SK-N-SH treated with all-trans-retinoic acid at 6 μM for 48 hours (cell line): ENCODE results near the gene RASSF5.

ENCODE experiments used
- ATAC-seq: fragments of 200-7000 bp; cut with Tn5 transposase; 3 replicates; pipeline ENCODE4 v1.9.1; 2020; ENCODE audit warnings: mild to moderate bottlenecking, moderate library complexity
- ARNTL ChIP-seq: fragments of 450-650 bp; formaldehyde crosslinking; IDR thresholded peaks from 2 replicates; pipeline ENCODE4 v1.5.0; 2020; ENCODE audit warnings: low read depth, mild to moderate bottlenecking, moderate library complexity, borderline replicate concordance
- BACH2 ChIP-seq: fragments of 250-450 bp; sonication (Bioruptor Pico); IDR thresholded peaks from 2 replicates; pipeline ENCODE4 v1.9.0; 2021; ENCODE audit warnings: mild to moderate bottlenecking, borderline replicate concordance
- CREB5 ChIP-seq: fragments of 250-450 bp; sonication (Bioruptor Pico); IDR thresholded peaks from 2 replicates; pipeline ENCODE4 v1.5.1; 2020; ENCODE audit warnings: low read depth, mild to moderate bottlenecking, moderate library complexity
- CSDC2 ChIP-seq: fragments of 250-450 bp; sonication (Bioruptor Pico); IDR thresholded peaks from 2 replicates; pipeline ENCODE4 v1.5.0; 2020; ENCODE audit warnings: mild to moderate bottlenecking, moderate library complexity
- ESRRG ChIP-seq: fragments of 250-450 bp; sonication (Bioruptor Pico); IDR thresholded peaks from 2 replicates; pipeline ENCODE4 v1.6.1; 2021; ENCODE audit warnings: mild to moderate bottlenecking
- GLIS3 ChIP-seq: fragments of 250-450 bp; sonication (Bioruptor Pico); IDR thresholded peaks from 2 replicates; pipeline ENCODE4 v1.5.0; 2020; ENCODE audit warnings: mild to moderate bottlenecking, moderate library complexity
- ISL1 ChIP-seq: fragments of 250-450 bp; sonication (Bioruptor Pico); IDR thresholded peaks from 2 replicates; pipeline ENCODE4 v2.1.2; 2022; ENCODE audit warnings: mild to moderate bottlenecking, moderate library complexity
- OSR1 ChIP-seq: fragments of 250-450 bp; sonication (Bioruptor Pico); IDR thresholded peaks from 2 replicates; pipeline ENCODE4 v1.8.0; 2022; ENCODE audit warnings: moderate library complexity, mild to moderate bottlenecking, inconsistent platforms
- PPARA ChIP-seq: fragments of 250-450 bp; sonication (Bioruptor Pico); IDR thresholded peaks from 2 replicates; pipeline ENCODE4 v1.5.0; 2020; ENCODE audit warnings: mild to moderate bottlenecking, borderline replicate concordance
- RARB ChIP-seq: fragments of 250-450 bp; sonication (Bioruptor Pico); IDR thresholded peaks from 2 replicates; pipeline ENCODE4 v1.8.0; 2021; ENCODE audit warnings: mild to moderate bottlenecking, moderate library complexity
- SNAI2 ChIP-seq: fragments of 250-450 bp; sonication (Bioruptor Pico); IDR thresholded peaks from 2 replicates; pipeline ENCODE4 v1.5.0; 2020; ENCODE audit warnings: mild to moderate bottlenecking, moderate library complexity
- TCF4 ChIP-seq: fragments of 250-450 bp; sonication (Bioruptor Pico); IDR thresholded peaks from 2 replicates; pipeline ENCODE4 v1.8.0; 2021; ENCODE audit warnings: mild to moderate bottlenecking, moderate library complexity, borderline replicate concordance
- TOX ChIP-seq: fragments of 250-450 bp; sonication (Bioruptor Pico); IDR thresholded peaks from 2 replicates; pipeline ENCODE4 v1.8.0; 2021; ENCODE audit warnings: mild to moderate bottlenecking, moderate library complexity, borderline replicate concordance
- ZC3H10 ChIP-seq: fragments of 250-450 bp; sonication (Bioruptor Pico); IDR thresholded peaks from 2 replicates; pipeline ENCODE4 v1.5.1; 2021; ENCODE audit warnings: mild to moderate bottlenecking, moderate library complexity
- ZFP3 ChIP-seq: fragments of 250-450 bp; sonication (Bioruptor Pico); IDR thresholded peaks from 2 replicates; pipeline ENCODE4 v1.5.0; 2020; ENCODE audit warnings: mild to moderate bottlenecking, moderate library complexity
- ZFP30 ChIP-seq: fragments of 450-650 bp; formaldehyde crosslinking; IDR thresholded peaks from 2 replicates; pipeline ENCODE4 v1.5.0; 2022; ENCODE audit warnings: mild to moderate bottlenecking, moderate library complexity
- ZNF565 ChIP-seq: fragments of 450-650 bp; formaldehyde crosslinking; conservative IDR thresholded peaks from 2 replicates; pipeline ENCODE4 v1.5.0; 2020; ENCODE audit warnings: low read depth, mild to moderate bottlenecking, moderate library complexity
- ZNF70 ChIP-seq: fragments of 450-650 bp; formaldehyde crosslinking; IDR thresholded peaks from 2 replicates; pipeline ENCODE4 v1.5.0; 2020; ENCODE audit warnings: mild to moderate bottlenecking, moderate library complexity
- ZNF8 ChIP-seq: fragments of 450-650 bp; formaldehyde crosslinking; IDR thresholded peaks from 2 replicates; pipeline ENCODE4 v1.5.0; 2020; ENCODE audit warnings: mild to moderate bottlenecking, moderate library complexity
- TF ChIP-seq, protein P1 (sequence below): fragments of 250-450 bp; sonication (Bioruptor Pico); IDR thresholded peaks from 2 replicates; pipeline ENCODE4 v1.8.0; 2021; ENCODE audit warnings: low read depth, mild to moderate bottlenecking, moderate library complexity, borderline replicate concordance
- TF ChIP-seq, protein P2 (sequence below): fragments of 250-450 bp; sonication (Bioruptor Pico); IDR thresholded peaks from 2 replicates; pipeline ENCODE4 v1.5.0; 2020; ENCODE audit warnings: mild to moderate bottlenecking, moderate library complexity
- TF ChIP-seq, protein P3 (sequence below): fragments of 250-450 bp; sonication (Bioruptor Pico); IDR thresholded peaks from 2 replicates; pipeline ENCODE4 v1.5.1; 2021; ENCODE audit warnings: mild to moderate bottlenecking, moderate library complexity
- TF ChIP-seq, protein P4 (sequence below): fragments of 250-450 bp; sonication (Bioruptor Pico); IDR thresholded peaks from 2 replicates; pipeline ENCODE4 v1.8.0; 2020; ENCODE audit warnings: mild to moderate bottlenecking, moderate library complexity, borderline replicate concordance

The RASSF5 gene

DNA sequence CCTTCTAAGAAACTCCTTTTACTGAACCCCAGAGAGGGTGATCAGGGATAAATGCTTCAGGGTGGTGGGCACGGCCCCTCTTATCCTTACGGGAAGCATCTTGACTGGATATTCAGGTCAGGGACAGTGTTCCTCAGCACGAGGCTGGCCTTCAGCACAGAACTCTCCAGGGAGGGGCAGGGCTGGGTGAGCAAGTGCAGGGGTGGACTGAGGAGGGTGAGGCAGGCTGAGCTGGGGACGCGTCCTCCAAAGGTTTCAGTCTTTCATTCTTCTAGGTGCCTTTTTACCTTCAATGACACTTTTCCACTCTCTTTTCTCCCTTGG is 52.3 kb downstream of the RASSF5 start (continued):
- TF ChIP-seq ARNTL (CRISPR knock-in tag) (no peak), ZFP3 (CRISPR knock-in tag) (no peak), ZC3H10 (CRISPR knock-in tag) (no peak)

DNA sequence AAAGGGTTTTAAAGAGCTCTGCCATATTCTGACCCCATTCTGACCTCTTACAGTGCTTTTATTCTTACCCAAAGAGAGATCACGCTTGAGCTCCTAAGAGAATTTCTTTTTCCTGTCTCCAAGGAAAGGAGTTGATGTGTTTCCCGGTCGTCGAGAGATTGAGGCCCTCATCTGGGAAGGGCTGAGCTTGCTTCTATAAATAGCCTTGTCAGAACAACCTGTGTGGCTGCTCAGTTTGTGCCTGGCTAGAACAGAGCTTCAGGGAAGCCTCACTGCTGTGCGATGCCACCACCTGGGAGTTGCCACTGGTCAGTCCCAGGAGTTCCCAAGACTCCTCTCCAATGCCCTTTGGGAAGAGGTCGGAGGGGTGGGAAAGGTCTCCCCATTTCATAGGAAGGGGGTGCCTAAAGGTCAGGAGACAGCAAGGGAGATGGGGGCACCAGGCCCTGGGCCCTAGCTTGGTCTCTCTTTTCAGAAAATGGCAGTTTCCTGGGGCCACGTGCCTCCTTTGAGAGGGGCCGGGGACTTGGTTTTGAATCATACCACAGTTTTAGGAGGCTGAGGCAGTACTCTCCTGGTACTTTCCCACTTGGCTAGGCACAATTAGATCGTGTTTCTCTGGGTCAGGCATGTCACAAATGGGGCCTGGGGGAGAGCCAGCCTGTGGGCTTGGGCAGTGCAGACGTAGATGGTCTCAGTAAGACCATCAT is 52.8 kb downstream of the RASSF5 start:
- no peak for ATAC-seq
- TF ChIP-seq, protein P1, sequence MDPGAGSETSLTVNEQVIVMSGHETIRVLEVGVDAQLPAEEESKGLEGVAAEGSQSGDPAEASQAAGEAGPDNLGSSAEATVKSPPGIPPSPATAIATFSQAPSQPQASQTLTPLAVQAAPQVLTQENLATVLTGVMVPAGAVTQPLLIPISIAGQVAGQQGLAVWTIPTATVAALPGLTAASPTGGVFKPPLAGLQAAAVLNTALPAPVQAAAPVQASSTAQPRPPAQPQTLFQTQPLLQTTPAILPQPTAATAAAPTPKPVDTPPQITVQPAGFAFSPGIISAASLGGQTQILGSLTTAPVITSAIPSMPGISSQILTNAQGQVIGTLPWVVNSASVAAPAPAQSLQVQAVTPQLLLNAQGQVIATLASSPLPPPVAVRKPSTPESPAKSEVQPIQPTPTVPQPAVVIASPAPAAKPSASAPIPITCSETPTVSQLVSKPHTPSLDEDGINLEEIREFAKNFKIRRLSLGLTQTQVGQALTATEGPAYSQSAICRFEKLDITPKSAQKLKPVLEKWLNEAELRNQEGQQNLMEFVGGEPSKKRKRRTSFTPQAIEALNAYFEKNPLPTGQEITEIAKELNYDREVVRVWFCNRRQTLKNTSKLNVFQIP = no peak

GRCh38 chr1:206563367-206564207 is 56.3 kb downstream of the RASSF5 start:
- ATAC-seq = no peak
- no peak for TF ChIP-seq ZNF70
- no peak for TF ChIP-seq ZFP3 (CRISPR knock-in tag)
- no peak for TF ChIP-seq BACH2 (CRISPR knock-in tag)
- TF ChIP-seq, protein P2, sequence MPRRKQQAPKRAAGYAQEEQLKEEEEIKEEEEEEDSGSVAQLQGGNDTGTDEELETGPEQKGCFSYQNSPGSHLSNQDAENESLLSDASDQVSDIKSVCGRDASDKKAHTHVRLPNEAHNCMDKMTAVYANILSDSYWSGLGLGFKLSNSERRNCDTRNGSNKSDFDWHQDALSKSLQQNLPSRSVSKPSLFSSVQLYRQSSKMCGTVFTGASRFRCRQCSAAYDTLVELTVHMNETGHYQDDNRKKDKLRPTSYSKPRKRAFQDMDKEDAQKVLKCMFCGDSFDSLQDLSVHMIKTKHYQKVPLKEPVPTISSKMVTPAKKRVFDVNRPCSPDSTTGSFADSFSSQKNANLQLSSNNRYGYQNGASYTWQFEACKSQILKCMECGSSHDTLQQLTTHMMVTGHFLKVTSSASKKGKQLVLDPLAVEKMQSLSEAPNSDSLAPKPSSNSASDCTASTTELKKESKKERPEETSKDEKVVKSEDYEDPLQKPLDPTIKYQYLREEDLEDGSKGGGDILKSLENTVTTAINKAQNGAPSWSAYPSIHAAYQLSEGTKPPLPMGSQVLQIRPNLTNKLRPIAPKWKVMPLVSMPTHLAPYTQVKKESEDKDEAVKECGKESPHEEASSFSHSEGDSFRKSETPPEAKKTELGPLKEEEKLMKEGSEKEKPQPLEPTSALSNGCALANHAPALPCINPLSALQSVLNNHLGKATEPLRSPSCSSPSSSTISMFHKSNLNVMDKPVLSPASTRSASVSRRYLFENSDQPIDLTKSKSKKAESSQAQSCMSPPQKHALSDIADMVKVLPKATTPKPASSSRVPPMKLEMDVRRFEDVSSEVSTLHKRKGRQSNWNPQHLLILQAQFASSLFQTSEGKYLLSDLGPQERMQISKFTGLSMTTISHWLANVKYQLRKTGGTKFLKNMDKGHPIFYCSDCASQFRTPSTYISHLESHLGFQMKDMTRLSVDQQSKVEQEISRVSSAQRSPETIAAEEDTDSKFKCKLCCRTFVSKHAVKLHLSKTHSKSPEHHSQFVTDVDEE (CRISPR knock-in tag) = no peak
- no peak for TF ChIP-seq CSDC2 (CRISPR knock-in tag)
- no peak for TF ChIP-seq TCF4 (CRISPR knock-in tag)
- no peak for TF ChIP-seq SNAI2 (CRISPR knock-in tag)
- no peak for TF ChIP-seq ZNF8
- no peak for TF ChIP-seq ARNTL (CRISPR knock-in tag)
- TF ChIP-seq CREB5 (CRISPR knock-in tag) = no peak
- TF ChIP-seq ZC3H10 (CRISPR knock-in tag) = no peak
- no peak for TF ChIP-seq RARB (CRISPR knock-in tag)
- TF ChIP-seq ESRRG (CRISPR knock-in tag) = no peak
- TF ChIP-seq GLIS3 (CRISPR knock-in tag) = no peak
- TF ChIP-seq TOX (CRISPR knock-in tag) = no peak
- TF ChIP-seq PPARA (CRISPR knock-in tag) = no peak
- TF ChIP-seq ZNF565 (CRISPR knock-in tag) = no peak
- TF ChIP-seq ZFP30 = no peak

GRCh38 chr1:206565995-206566394 is 58.7 kb downstream of the RASSF5 start:
- no peak for ATAC-seq
- TF ChIP-seq ISL1 (CRISPR knock-in tag) = no peak
- TF ChIP-seq, protein P1 = no peak
- TF ChIP-seq SNAI2 (CRISPR knock-in tag) = no peak
- TF ChIP-seq BACH2 (CRISPR knock-in tag) = no peak
- no peak for TF ChIP-seq PPARA (CRISPR knock-in tag)
- no peak for TF ChIP-seq OSR1
- TF ChIP-seq, protein P3, sequence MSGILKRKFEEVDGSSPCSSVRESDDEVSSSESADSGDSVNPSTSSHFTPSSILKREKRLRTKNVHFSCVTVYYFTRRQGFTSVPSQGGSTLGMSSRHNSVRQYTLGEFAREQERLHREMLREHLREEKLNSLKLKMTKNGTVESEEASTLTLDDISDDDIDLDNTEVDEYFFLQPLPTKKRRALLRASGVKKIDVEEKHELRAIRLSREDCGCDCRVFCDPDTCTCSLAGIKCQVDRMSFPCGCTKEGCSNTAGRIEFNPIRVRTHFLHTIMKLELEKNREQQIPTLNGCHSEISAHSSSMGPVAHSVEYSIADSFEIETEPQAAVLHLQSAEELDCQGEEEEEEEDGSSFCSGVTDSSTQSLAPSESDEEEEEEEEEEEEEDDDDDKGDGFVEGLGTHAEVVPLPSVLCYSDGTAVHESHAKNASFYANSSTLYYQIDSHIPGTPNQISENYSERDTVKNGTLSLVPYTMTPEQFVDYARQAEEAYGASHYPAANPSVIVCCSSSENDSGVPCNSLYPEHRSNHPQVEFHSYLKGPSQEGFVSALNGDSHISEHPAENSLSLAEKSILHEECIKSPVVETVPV (CRISPR knock-in tag) = no peak
- TF ChIP-seq CSDC2 (CRISPR knock-in tag) = no peak
- TF ChIP-seq ESRRG (CRISPR knock-in tag) = no peak
- no peak for TF ChIP-seq ZFP30
- TF ChIP-seq, protein P4, sequence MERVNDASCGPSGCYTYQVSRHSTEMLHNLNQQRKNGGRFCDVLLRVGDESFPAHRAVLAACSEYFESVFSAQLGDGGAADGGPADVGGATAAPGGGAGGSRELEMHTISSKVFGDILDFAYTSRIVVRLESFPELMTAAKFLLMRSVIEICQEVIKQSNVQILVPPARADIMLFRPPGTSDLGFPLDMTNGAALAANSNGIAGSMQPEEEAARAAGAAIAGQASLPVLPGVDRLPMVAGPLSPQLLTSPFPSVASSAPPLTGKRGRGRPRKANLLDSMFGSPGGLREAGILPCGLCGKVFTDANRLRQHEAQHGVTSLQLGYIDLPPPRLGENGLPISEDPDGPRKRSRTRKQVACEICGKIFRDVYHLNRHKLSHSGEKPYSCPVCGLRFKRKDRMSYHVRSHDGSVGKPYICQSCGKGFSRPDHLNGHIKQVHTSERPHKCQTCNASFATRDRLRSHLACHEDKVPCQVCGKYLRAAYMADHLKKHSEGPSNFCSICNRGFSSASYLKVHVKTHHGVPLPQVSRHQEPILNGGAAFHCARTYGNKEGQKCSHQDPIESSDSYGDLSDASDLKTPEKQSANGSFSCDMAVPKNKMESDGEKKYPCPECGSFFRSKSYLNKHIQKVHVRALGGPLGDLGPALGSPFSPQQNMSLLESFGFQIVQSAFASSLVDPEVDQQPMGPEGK (CRISPR knock-in tag) = no peak
- TF ChIP-seq CREB5 (CRISPR knock-in tag) = no peak
- no peak for TF ChIP-seq ARNTL (CRISPR knock-in tag)
- TF ChIP-seq ZNF8 = no peak
